Measurements from ENCODE around the gene PLXNB2. TPM values are rescaled to one million over a fixed set of nuclear protein-coding genes. Genes with fewer than 3 reads are reported as not detected.

Gene PLXNB2
- total and polyA plus RNA-seq, 2 of the 4 experiments (the other 2 are of a cell fraction), result 73.1 to 202 TPM

GRCh38 chr22:50258361-50259292 is 48.8 kb downstream of the PLXNB2 start:
- Histone ChIP-seq H3K23ac (ENCODE audit: low read depth, low read length) (no peak overlapping the region), H2AFZ (replicated peaks; ENCODE audit: low read length, poor library complexity) (no peak overlapping the region), H3K36me3 (ENCODE audit: control insufficient read depth, insufficient read depth, low read length) (peaks cover 31% of the 10 kb centered on the region; the same call in 1 of the 2 replicates), H3K18ac (ENCODE audit: low read depth, low read length) (no peak overlapping the region), H2BK15ac (ENCODE audit: low read depth, low read length) (no peak overlapping the region), H3K4me2 (ENCODE audit: low read depth, low read length) (no peak overlapping the region), H4K91ac (ENCODE audit: insufficient read depth, low read depth, low read length) (no peak overlapping the region), H2BK20ac (ENCODE audit: low read depth, low read length) (no peak overlapping the region), H3K27ac (ENCODE audit: insufficient read depth, low read length) (no peak overlapping the region), H4K20me1 (ENCODE audit: insufficient read depth, low read length) (peaks cover 24% of the 10 kb centered on the region), H2BK120ac (ENCODE audit: low read depth, low read length) (no peak overlapping the region), H2BK5ac (ENCODE audit: low read depth, low read length, poor library complexity, severe bottlenecking) (no peak overlapping the region), H3K14ac (replicated peaks; ENCODE audit: low read depth, low read length) (no peak overlapping the region), H3K9ac (ENCODE audit: low read depth, low read length) (no peak overlapping the region), H2AK9ac (replicated peaks; ENCODE audit: low read depth, low read length, poor library complexity) (peak overlapping the region; percentile 72), H3K56ac (ENCODE audit: extremely low read depth, insufficient read depth, low read length) (no peak overlapping the region), H2AK5ac (ENCODE audit: low read depth, low read length) (no peak overlapping the region; the same call in 1 of the 2 replicates), H4K5ac (ENCODE audit: low read depth, low read length) (no peak overlapping the region), H4K8ac (ENCODE audit: low read depth in 2 of 2, low read length in 2 of 2) (no peak overlapping the region), H3K4me1 (ENCODE audit: control insufficient read depth, insufficient read depth, low read length) (peaks cover 17% of the 10 kb centered on the region), H3K79me1 (ENCODE audit: low read depth in 1 of 2, low read length in 2 of 2) (peaks cover 9 to 43% of the 10 kb centered on the region in 2 experiments; a peak in 3 of 4 replicates), H3K9me1 (ENCODE audit: insufficient read depth, low read length) (peaks cover 4% of the 10 kb centered on the region; the same call in 1 of the 2 replicates), H3K4me3 (ENCODE audit: insufficient read depth, low read depth, low read length) (no peak overlapping the region), H3K27me3 (ENCODE audit: control insufficient read depth, insufficient read depth, low read length) (no peaks in the 10 kb centered on the region), H3K9me3 (ENCODE audit: control insufficient read depth, insufficient read depth, low read length) (no peaks in the 10 kb centered on the region), H3K4ac (ENCODE audit: low read depth, low read length) (no peak overlapping the region)
- TF ChIP-seq MAFK (IDR thresholded peaks at IDR 0.05; ENCODE audit: low read depth, low read length) (peak; percentile 83), RAD21 (IDR thresholded peaks at IDR 0.05; ENCODE audit: low read length) (no peak)
- dilution Hi-C loops (cut with HindIII; ENCODE audit: low sequenced_read_pairs, unreplicated experiment) (no loop called here), intact Hi-C loops (cut with micrococcal nuclease) (no loop called here), in situ Hi-C loops (cut with MboI; ENCODE audit: low sequenced_read_pairs) (no loop called here)
- no TSS peak for BruUV-seq (replicated peaks)
- ATAC-seq (ENCODE audit: low read depth) (no peak), DNase-seq (no peak)
- 89% methylated on average over 6 of the region's 24 CpGs; no CpG with 5 or more reads in 1 of the 2 experiments for WGBS, 2 experiments (ENCODE audit: extremely low coverage in 2 of 2, insufficient read length in 1 of 2)
- ChIA-PET CTCF (no interaction called here), POLR2A (ENCODE audit: unreplicated experiment) (no interaction called here)
